IgD-negative memory B cell (primary cell): ENCODE measurements around the gene KRTAP13-1. TPM values are rescaled to one million over a fixed set of nuclear protein-coding genes. Genes with fewer than 3 reads are reported as not detected.

Experiments
- H3K27ac Mint-ChIP-seq, 3 donors: one replicate each; pipeline ENCODE4 v1.8.0; 2020 to 2022; ENCODE audit warnings: mild to moderate bottlenecking in 3 of 3, mixed read lengths in 3 of 3, moderate library complexity in 1 of 3
- H3K27me3 Mint-ChIP-seq: one replicate; pipeline ENCODE4 v1.8.0; 2021; ENCODE audit warnings: mixed read lengths
- H3K36me3 Mint-ChIP-seq: one replicate; pipeline ENCODE4 v1.8.0; 2020; ENCODE audit warnings: mild to moderate bottlenecking, mixed read lengths
- H3K4me1 Mint-ChIP-seq, 3 donors: one replicate each; pipeline ENCODE4 v1.8.0; 2020 to 2022; ENCODE audit warnings: mixed read lengths in 3 of 3, mild to moderate bottlenecking in 1 of 3
- H3K4me3 Mint-ChIP-seq, 4 donors: one replicate each; pipeline ENCODE4 v1.8.0; 2020 to 2022; ENCODE audit warnings: mild to moderate bottlenecking in 4 of 4, mixed read lengths in 4 of 4, moderate library complexity in 3 of 4
- H3K9me3 Mint-ChIP-seq, 3 donors: one replicate each; pipeline ENCODE4 v1.8.0; 2020 to 2021; ENCODE audit warnings: mixed read lengths in 3 of 3, mild to moderate bottlenecking in 1 of 3
- polyA plus RNA-seq: library from polyadenylated mRNA; unstranded; fragments of 300-500 nt; fragmentation: Illumina TruSeq; gene quantifications from one replicate; pipeline ENCODE4 v1.2.3, GENCODE V29; 2021

Gene KRTAP13-1
- polyA plus RNA-seq, 1 donor from 2014 or later = not detected

DNA sequence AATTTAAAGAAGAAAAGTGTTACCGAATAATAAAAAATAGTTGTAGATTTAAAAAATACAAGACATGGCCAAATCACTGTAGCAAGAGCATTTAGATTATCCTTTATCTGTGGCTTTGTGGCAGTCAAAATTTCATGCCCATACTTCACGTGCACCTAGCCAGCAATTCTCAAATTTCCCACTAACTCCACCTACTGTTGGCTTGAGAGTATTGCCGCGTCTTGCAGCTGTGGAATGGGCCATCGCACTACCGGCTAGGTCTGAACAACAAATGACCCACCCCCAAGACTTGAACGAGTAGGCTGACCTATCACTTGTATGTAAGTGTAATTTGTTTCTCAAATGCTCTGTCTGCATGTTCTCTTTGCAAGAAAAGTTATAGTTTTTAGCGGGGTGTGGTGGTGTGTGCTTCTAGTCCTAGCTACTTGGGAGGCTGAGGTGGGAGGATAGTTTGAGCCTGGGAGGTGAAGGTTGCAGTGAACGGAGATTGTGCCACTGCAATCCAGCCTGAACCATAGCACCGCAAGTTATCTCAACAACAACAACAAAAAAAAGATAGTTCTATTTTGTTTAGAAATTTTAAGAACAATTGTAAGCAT is 38.3 kb downstream of the KRTAP13-1 start:
- Mint-ChIP-seq H3K9me3 (peaks cover 2 to 3% (median 3%) of the 10 kb centered on the region in 3 donors), H3K27ac (no peak overlapping the region), H3K27me3 (no peaks in the 10 kb centered on the region), H3K36me3 (no peaks in the 10 kb centered on the region), H3K4me1 (no peaks in the 10 kb centered on the region), H3K4me3 (no peak overlapping the region)

- Mint-ChIP-seq H3K4me3 (no peak overlapping the region), H3K27ac (no peak overlapping the region), H3K27me3 (no peaks in the 10 kb centered on the region), H3K36me3 (no peaks in the 10 kb centered on the region), H3K9me3 (peaks cover 3 to 8% (median 3%) of the 10 kb centered on the region in 3 donors), H3K4me1 (no peaks in the 10 kb centered on the region)
Observed at GRCh38 chr21:30437010-30437565, 41.3 kb downstream of the KRTAP13-1 start.

DNA sequence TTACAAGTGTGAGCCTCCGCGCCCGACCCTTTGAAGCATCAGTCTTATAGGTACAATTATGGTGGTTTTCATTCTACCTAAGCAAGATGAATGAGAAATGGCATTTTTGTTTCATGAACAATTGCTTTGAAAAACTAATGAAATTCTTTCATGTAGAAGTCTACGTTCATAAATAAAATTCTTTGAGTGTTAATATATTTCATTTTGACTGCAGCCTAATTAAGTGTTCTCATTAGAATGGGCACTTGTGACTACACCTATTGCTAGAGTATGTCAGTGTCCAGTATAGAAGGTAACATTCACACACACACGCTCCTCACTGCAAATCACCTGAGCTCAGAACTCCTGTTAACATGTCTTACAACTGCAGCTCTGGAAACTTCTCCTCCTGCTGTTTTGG is 44.1 kb downstream of the KRTAP13-1 start, which contains the start of gene KRTAP15-1:
TSS of gene KRTAP15-1 (plus strand) at position 301 of the 400 bp plus-strand sequence. CDS start at position 354, 53 bp downstream.
- H3K36me3 Mint-ChIP-seq = no peaks in the 10 kb centered on the region
- no peak within 1 kb of the TSS for H3K4me3 Mint-ChIP-seq
- H3K27ac Mint-ChIP-seq = no peak within 1 kb of the TSS
- no peaks in the 10 kb centered on the region for H3K4me1 Mint-ChIP-seq
- H3K9me3 Mint-ChIP-seq = peaks cover 3 to 5% (median 4%) of the 10 kb centered on the region in 3 donors
- H3K27me3 Mint-ChIP-seq = no peaks in the 10 kb centered on the region

DNA sequence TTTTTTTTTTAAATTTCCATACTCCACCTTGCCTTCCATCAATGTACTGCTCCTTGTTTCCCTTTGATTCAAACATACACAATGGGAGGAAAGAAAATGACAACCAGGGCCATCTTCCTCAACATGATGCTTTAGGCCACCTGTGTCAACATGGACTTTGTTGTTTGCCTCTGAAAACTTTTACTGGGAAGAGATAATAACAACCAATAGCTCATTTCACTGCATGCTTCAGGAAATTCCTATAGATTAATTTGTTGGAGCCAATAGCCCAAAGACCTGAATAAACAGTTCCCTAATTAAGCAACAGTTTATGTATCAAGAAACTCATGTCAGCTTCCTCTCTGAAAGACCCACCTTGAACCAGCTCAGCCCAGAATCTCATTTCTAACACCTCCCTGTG is 47.4 kb downstream of the KRTAP13-1 start:
- no peak overlapping the region for H3K4me3 Mint-ChIP-seq
- H3K27ac Mint-ChIP-seq = no peak overlapping the region
- H3K36me3 Mint-ChIP-seq = no peaks in the 10 kb centered on the region

DNA sequence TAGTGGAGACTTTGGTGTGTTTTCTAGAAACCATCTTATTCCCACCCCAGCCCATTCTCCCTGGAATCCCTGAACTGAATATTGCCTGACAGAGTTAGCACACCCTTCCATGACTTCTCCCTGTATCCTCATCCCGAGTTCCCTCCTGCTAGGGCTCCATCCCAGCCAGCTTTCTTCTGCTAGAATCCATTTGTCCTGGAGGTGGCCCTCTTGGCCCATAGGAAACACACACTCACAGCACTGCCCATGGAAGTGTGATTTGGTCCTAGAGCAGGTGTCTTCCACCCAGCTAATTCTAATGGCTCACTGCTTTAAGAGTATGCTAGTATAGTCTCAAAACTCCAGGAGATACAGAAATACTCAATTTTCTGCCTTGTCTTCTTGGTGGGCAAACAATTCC is 48.4 kb downstream of the KRTAP13-1 start:
- H3K4me1 Mint-ChIP-seq = no peaks in the 10 kb centered on the region
- H3K27ac Mint-ChIP-seq = no peak overlapping the region
- no peak overlapping the region for H3K4me3 Mint-ChIP-seq
- H3K27me3 Mint-ChIP-seq = no peaks in the 10 kb centered on the region
- H3K36me3 Mint-ChIP-seq = no peaks in the 10 kb centered on the region
- H3K9me3 Mint-ChIP-seq = peaks cover 0 to 5% (median 4%) of the 10 kb centered on the region in 3 donors

More for the DNA sequence above, 47.4 kb downstream of the KRTAP13-1 start:
- Mint-ChIP-seq H3K4me1 (no peaks in the 10 kb centered on the region), H3K27me3 (no peaks in the 10 kb centered on the region), H3K9me3 (peaks cover 0 to 5% (median 4%) of the 10 kb centered on the region in 3 donors)

Other genes starting within 250 kb of the KRTAP13-1 start
- not detected for gene CLDN17, start 229.2 kb upstream of the KRTAP13-1 start, polyA plus RNA-seq
- gene CLDN8, start 179.9 kb upstream of the KRTAP13-1 start, polyA plus RNA-seq = not detected
- gene KRTAP24-1, start 113.1 kb upstream of the KRTAP13-1 start, polyA plus RNA-seq = not detected
- not detected for gene KRTAP25-1, start 106.5 kb upstream of the KRTAP13-1 start, polyA plus RNA-seq
- not detected for gene KRTAP26-1, start 75.7 kb upstream of the KRTAP13-1 start, polyA plus RNA-seq
- gene KRTAP27-1, start 58.3 kb upstream of the KRTAP13-1 start, polyA plus RNA-seq = not detected
- not detected for gene KRTAP23-1, start 47.4 kb upstream of the KRTAP13-1 start, polyA plus RNA-seq
- gene KRTAP13-2, start 23.8 kb upstream of the KRTAP13-1 start, polyA plus RNA-seq = not detected
- not detected for gene KRTAP13-3, start 29.9 kb downstream of the KRTAP13-1 start, polyA plus RNA-seq
- gene KRTAP13-4, start 34.2 kb downstream of the KRTAP13-1 start, polyA plus RNA-seq = not detected
- not detected for gene KRTAP15-1, start 44.2 kb downstream of the KRTAP13-1 start, polyA plus RNA-seq
- not detected for gene KRTAP19-1, start 84.3 kb downstream of the KRTAP13-1 start, polyA plus RNA-seq
- not detected for gene KRTAP19-2, start 91.4 kb downstream of the KRTAP13-1 start, polyA plus RNA-seq
- gene KRTAP19-3, start 96.0 kb downstream of the KRTAP13-1 start, polyA plus RNA-seq = not detected
- not detected for gene KRTAP19-4, start 101.1 kb downstream of the KRTAP13-1 start, polyA plus RNA-seq
- gene KRTAP19-5, start 106.1 kb downstream of the KRTAP13-1 start, polyA plus RNA-seq = not detected
- not detected for gene KRTAP19-6, start 145.8 kb downstream of the KRTAP13-1 start, polyA plus RNA-seq
- gene KRTAP19-7, start 165.3 kb downstream of the KRTAP13-1 start, polyA plus RNA-seq = not detected
- gene KRTAP22-2, start 194.4 kb downstream of the KRTAP13-1 start, polyA plus RNA-seq = not detected
- gene KRTAP6-3, start 196.4 kb downstream of the KRTAP13-1 start, polyA plus RNA-seq = not detected
- gene KRTAP6-2, start 202.9 kb downstream of the KRTAP13-1 start, polyA plus RNA-seq = not detected
- not detected for gene KRTAP22-1, start 205.1 kb downstream of the KRTAP13-1 start, polyA plus RNA-seq
- not detected for gene KRTAP6-1, start 217.9 kb downstream of the KRTAP13-1 start, polyA plus RNA-seq
- not detected for gene KRTAP20-1, start 220.4 kb downstream of the KRTAP13-1 start, polyA plus RNA-seq
- gene KRTAP20-4, start 224.6 kb downstream of the KRTAP13-1 start, polyA plus RNA-seq = not detected
- gene KRTAP20-2, start 239.2 kb downstream of the KRTAP13-1 start, polyA plus RNA-seq = not detected
- gene KRTAP20-3, start 246.8 kb downstream of the KRTAP13-1 start, polyA plus RNA-seq = not detected